ENCODE measurements around the gene GNLY.

GNLY gene

DNA sequence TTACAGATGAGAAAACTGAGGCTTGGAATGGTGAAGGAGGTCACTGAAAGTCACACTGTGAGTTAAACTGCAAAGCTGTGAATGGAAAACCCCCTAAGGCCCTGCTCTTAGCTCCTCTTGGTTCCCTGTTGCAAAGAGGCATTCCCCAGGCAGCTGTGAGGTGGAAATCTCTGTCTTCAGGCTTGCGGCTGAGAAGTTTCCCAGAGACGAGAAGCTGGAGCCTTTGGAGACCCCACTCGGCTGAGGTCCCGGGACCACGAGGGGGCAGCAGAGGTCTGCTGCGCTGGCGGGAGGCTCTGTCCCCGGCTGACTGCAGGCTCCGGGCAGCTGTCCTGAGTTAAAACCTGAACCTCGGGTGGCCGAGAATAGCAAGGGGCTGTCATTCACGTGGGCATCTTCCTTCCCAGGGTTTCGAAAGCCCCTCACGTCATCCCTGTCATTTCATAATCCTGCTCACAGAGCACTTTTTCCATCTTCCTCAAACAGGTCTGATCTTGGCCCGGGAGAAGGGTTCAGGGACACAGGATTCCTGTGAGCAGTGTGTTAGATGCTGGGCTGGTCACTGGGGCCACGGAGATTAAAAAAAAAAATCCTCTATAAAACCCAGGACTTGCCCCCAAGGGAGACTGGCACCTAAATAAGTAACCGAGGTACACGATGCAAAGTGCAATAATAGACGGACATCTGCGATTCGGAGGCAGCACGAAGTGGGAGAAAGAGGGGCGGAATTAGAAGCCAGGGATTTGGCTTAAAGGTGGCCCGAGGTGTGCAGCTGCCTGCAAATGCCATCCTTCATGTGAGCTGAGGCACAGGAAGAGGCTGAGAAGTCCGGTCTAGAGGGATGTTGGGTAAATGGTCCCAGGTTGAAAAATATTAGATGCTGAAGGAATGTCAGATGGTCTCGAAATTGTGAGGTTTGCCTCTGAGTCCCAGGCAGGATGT lies 35.0 kb downstream of the GNLY start:
- Histone ChIP-seq H3K9me3 (ENCODE audit: control insufficient read depth, insufficient read depth, low read length) (no peaks in the 10 kb centered on the region), H3K9ac (ENCODE audit: low read depth, low read length) (no peak overlapping the region), H3K36me3 (ENCODE audit: insufficient read depth, low read length) (no peaks in the 10 kb centered on the region), H3K4me1 (ENCODE audit: insufficient read depth, low read length) (no peaks in the 10 kb centered on the region)

DNA sequence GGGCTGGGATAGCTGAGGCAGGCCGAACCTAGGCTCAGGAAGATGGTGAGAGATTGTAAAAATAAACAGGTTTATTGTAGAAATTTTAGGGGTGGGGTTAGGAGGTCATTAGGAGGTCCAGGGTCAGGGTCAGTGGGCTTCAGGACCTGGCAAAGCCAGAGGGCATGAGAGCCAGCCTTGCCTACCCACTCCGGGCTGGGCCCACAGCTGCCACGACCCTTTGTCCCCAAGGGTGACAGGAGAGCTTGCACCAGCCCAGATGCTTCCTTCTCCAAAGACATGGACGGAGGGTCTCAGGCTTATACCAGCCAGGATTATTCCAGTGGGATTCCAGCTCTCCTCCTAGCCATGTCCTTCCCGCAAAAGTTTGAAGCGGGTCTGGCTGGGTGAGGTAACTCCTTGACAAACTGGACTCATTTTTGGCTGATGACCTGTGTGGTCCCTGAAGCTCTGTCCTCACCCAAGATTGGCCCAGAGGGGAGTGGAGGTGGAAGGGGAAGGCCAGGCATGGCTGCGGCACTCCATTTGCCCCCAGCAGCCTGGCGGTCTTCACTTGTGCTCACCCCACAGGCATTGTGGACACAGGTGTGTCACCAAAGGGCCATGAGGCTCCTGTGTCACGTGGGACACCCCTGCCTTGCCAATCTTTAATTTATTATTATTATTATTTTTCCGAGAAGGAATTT lies 35.8 kb downstream of the GNLY start:
- no peaks in the 10 kb centered on the region for H3K4me1 ChIP-seq (ENCODE audit: insufficient read depth, low read length)
- no peak overlapping the region for H3K9ac ChIP-seq (ENCODE audit: low read depth, low read length)
- no peaks in the 10 kb centered on the region for H3K36me3 ChIP-seq (ENCODE audit: insufficient read depth, low read length)
- no peaks in the 10 kb centered on the region for H3K9me3 ChIP-seq (ENCODE audit: control insufficient read depth, insufficient read depth, low read length)

DNA sequence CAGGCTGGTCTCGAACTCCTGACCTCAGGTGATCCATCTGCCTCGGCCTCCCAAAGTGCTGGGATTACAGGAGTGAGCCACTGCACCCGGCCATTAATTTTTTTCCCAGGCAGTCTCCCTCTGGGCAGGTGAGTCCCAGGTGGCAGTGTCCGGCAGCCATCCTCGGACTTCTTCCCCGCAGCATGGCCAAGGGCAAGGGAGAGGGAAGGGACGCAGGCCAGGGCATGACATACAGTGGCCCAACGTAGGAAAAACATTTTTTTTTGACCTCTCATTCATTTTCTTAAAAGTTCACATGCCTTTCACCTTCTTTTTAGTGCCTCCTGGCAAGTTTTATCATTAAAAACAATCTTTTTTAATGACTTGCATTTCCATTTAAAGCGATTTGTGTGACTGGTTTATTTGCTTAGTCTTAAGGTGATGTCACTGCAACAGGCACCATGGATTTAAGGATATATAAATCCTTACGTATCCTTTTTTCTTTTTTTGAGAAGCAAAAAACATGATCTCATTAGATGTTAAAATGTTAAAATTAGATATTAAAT lies 36.6 kb downstream of the GNLY start:
- H3K36me3 ChIP-seq (ENCODE audit: insufficient read depth, low read length) = no peaks in the 10 kb centered on the region
- H3K9me3 ChIP-seq (ENCODE audit: control insufficient read depth, insufficient read depth, low read length) = no peaks in the 10 kb centered on the region
- H3K9ac ChIP-seq (ENCODE audit: low read depth, low read length) = no peak overlapping the region
- H3K4me1 ChIP-seq (ENCODE audit: insufficient read depth, low read length) = no peaks in the 10 kb centered on the region

DNA sequence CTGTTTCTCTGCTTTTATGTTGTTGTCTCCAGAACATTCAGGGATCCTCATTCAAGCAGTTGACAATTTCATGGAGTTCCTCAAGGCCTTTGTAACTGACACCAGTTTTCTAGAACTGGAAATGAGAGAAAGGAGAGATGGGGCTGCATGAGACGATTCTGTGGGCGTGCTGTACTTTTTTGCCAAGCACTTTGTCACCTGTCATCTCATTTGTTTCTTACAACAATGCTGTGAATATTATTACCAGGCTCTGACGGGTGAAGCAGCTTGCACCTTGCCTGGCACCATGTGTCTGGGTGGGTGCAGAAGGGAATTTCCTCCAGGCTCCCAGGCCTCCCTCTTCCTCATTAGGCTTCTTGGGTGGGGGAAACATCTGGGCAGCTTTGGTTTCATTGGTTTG lies 37.4 kb downstream of the GNLY start:
- Histone ChIP-seq H3K9me3 (ENCODE audit: control insufficient read depth, insufficient read depth, low read length) (no peaks in the 10 kb centered on the region), H3K4me1 (ENCODE audit: insufficient read depth, low read length) (no peaks in the 10 kb centered on the region), H3K9ac (ENCODE audit: low read depth, low read length) (no peak overlapping the region), H3K36me3 (ENCODE audit: insufficient read depth, low read length) (no peaks in the 10 kb centered on the region)

DNA sequence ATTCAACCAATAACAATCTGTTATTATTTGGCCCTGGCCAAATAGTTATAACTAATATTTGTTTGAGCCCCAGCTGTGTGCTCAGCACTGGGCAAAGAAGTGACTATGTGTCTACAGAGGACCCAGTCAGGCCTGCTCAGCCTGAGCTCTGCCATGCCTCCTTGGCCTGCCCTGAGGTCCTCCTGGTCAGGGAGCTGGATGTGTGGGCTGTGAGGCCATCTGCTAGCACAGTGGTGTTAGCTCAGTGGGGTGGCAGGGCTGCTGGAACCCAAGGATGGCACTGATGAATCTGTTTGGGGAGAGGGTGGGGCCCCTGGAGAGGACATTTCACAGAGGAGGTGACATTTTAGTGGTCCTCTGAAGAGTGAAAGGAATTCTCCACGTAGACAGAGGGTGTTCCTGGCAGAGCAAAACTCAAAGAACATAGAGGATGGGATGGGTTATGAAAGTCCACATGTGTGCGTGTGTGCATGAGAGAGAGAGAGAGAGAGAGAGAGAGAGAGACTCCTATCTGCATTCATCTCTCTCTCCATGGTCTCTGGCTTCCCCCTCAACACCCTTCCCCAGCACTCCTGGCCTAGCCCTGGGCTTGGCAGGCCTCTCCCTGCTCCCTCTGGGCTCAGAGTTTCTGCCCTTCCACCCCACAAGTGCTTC lies 38.4 kb downstream of the GNLY start:
- H3K9ac ChIP-seq (ENCODE audit: low read depth, low read length) = no peak overlapping the region

DNA sequence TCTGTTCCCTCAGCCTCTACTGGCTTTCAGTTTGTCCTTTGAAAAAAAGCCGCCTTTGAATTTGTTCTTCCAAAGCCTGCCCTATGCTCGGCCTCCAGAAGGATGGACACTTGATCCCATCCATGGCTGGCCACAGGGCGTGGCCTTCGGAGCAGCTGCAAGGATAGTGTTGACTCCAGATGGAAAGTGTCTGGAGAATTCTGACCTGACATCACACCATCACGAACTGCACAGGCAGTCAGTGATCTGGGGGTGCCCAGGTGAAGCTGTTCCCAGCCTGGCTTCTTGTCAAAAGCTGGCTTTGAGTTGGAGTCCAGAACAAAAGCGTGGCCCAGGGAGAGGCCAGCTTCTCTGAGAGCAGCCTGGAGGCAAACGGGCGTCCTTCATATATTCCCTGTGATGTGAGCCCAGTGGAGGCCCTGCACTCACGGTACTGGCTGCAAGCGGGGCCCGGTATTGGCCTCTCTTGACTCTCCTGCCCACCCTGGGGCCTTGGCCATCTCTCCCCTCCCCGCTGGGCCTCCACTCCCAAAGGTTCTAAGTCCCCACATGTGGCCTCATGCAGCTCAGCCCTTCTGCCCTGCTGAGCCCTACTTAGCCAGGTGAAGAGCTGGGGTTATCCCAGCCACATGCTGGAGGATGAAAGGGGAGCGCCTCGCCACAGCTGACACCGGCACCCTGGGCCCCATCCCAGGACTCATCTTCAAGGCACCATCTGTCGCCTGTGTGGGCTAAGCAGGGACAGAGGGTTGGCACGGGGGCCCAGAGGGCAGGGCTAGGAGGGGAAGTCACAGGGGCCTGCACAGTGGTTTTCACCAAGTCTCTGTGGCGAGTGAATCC lies 39.2 kb downstream of the GNLY start:
- Histone ChIP-seq H3K9me3 (ENCODE audit: control insufficient read depth, insufficient read depth, low read length) (no peaks in the 10 kb centered on the region), H3K4me1 (ENCODE audit: insufficient read depth, low read length) (no peaks in the 10 kb centered on the region), H3K36me3 (ENCODE audit: insufficient read depth, low read length) (no peaks in the 10 kb centered on the region), H3K9ac (ENCODE audit: low read depth, low read length) (no peak overlapping the region)

More for the DNA sequence above, 38.4 kb downstream of the GNLY start:
- H3K4me1 ChIP-seq (ENCODE audit: insufficient read depth, low read length) = no peaks in the 10 kb centered on the region
- no peaks in the 10 kb centered on the region for H3K9me3 ChIP-seq (ENCODE audit: control insufficient read depth, insufficient read depth, low read length)
- no peaks in the 10 kb centered on the region for H3K36me3 ChIP-seq (ENCODE audit: insufficient read depth, low read length)

DNA sequence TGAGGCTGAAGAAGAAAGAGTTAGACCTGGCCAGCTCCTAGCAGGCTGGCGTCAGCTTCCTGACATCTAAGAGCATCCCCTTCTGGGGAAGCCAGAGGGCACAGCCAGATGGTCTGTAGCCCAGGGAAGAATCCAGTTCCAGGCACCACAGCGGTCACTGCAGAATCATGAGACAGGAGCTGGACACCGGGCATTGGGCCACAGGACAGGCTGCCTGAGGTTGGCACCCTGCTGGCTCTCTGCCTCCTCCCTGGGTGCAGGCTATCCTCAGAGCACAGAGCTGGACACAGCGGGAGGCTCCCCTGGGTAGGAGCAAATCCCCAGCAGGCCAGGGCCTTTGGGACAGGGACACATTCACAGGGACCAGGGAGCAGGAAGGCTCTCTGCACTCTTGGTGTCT lies 39.9 kb downstream of the GNLY start:
- Histone ChIP-seq H3K4me1 (ENCODE audit: insufficient read depth, low read length) (no peaks in the 10 kb centered on the region), H3K9me3 (ENCODE audit: control insufficient read depth, insufficient read depth, low read length) (no peaks in the 10 kb centered on the region), H3K36me3 (ENCODE audit: insufficient read depth, low read length) (no peaks in the 10 kb centered on the region), H3K9ac (ENCODE audit: low read depth, low read length) (no peak overlapping the region)

DNA sequence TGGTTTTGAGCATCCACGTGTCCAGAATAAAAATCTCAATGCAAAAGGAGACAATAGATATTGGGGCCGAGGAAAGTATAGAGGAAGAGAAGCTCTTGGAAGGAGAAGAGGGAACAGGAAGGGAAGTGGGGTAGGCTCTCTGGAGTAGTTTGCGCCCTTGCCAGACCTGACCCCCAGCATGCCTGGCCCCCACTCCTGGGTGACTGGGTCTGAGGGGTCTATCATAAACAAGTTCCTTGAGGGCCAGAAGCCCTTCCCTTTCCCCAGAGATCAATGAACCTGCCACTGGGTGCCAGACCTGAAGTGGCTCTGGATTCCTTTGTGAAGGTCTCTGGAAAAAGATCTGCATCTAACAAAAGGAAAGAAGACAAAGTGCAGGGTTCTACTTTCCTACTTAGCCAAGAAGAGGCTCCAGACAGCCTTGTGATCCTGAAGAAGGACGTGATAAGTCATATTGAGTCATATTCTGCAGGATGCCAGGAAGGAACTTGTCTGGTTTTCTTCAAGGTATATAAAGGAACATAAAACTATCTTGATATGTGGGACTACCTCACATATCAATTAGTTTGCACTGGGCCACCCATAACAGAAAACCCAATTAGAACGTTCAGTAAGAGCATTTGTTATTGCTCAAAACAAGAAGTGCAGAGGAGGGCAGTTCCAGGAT lies 40.9 kb downstream of the GNLY start:
- no peaks in the 10 kb centered on the region for H3K9me3 ChIP-seq (ENCODE audit: control insufficient read depth, insufficient read depth, low read length)
- H3K9ac ChIP-seq (ENCODE audit: low read depth, low read length) = no peak overlapping the region
- no peaks in the 10 kb centered on the region for H3K4me1 ChIP-seq (ENCODE audit: insufficient read depth, low read length)
- no peaks in the 10 kb centered on the region for H3K36me3 ChIP-seq (ENCODE audit: insufficient read depth, low read length)

DNA sequence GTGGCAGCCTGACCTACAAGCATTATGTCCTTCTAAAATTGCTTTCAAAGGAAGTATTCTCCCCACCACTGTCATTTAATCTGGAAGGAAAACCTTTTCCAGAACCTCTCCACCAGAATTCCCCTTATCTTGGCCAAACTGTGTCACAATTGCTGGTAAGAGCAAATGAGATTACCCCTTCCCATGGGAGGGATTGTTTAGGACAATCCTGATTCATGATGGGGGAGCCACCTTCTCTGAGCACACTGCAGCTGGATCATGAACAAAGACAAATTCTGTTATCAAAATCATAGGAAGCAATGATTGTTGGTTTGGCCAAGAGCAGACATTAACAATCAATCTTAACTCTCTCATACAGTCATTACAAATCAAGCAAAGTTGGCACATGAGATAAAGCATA lies 41.5 kb downstream of the GNLY start:
- H3K36me3 ChIP-seq (ENCODE audit: insufficient read depth, low read length) = no peaks in the 10 kb centered on the region
- no peaks in the 10 kb centered on the region for H3K9me3 ChIP-seq (ENCODE audit: control insufficient read depth, insufficient read depth, low read length)
- no peak overlapping the region for H3K9ac ChIP-seq (ENCODE audit: low read depth, low read length)
- no peaks in the 10 kb centered on the region for H3K4me1 ChIP-seq (ENCODE audit: insufficient read depth, low read length)

DNA sequence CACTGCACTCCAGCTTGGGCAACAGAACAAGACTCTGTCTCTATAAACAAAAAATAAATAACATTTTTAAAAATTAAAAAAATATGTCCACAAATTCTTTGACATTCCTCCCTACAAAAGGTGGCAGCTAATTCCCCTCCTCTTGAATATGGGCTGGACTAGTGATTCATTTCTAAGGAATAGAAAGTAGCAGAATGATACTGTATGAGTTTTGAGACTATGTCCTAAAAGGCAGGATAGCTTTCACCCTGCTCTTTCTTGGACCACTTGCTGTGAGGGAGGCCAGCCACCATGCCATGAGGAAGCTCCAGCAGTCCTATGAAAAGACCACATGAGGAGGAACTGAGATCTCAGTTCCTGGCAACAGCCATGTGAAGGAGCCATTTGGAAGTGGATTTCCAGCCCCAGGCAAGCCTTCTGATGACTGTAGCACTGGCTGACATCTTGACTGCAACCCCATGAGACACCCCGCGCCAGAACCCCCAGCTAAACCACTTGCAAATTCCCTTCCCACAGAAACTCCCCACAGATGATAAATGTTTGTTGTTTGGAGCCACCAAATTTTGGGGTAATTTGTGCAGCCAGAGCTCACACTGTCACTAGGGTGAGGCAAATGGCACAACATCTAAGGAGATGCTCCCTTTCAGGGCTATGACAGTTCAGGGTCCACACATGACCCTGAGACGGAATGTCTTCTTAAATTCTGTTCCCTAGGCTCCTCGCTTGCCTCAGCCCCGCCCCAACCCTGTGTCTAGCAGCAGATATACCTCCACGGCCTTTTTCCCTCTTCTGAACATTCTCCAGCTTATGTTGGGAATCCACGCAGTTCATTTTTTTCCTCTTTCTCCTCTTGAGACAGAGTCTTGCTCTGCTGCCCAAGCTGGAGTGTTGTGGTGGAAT lies 42.5 kb downstream of the GNLY start:
- no peaks in the 10 kb centered on the region for H3K9me3 ChIP-seq (ENCODE audit: control insufficient read depth, insufficient read depth, low read length)
- H3K9ac ChIP-seq (ENCODE audit: low read depth, low read length) = no peak overlapping the region
- H3K4me1 ChIP-seq (ENCODE audit: insufficient read depth, low read length) = peaks cover 3% of the 10 kb centered on the region; the same call in 1 of the 2 replicates
- H3K36me3 ChIP-seq (ENCODE audit: insufficient read depth, low read length) = no peaks in the 10 kb centered on the region

DNA sequence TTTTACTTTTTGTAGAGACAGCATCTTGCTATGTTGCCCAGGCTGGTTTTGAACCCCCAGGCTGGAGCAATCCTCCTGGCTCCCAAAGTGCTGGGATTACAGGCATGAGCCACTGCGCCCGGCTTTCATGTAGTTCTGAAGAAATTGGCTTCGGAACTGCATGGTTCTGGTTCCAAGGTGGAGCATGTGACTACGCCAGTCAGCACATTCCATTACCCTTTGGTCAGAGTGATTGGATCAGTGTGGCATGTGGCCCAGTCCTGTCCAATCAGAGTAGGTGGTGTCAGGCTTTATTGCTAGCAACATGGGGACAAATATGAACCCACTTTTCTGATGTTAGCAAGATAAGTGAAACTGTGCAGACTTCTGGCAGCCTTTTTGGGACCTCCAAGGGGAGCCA lies 43.3 kb downstream of the GNLY start:
- H3K9me3 ChIP-seq (ENCODE audit: control insufficient read depth, insufficient read depth, low read length) = no peaks in the 10 kb centered on the region
- H3K4me1 ChIP-seq (ENCODE audit: insufficient read depth, low read length) = peaks cover 10% of the 10 kb centered on the region; the same call in 1 of the 2 replicates
- H3K36me3 ChIP-seq (ENCODE audit: insufficient read depth, low read length) = no peaks in the 10 kb centered on the region
- H3K9ac ChIP-seq (ENCODE audit: low read depth, low read length) = no peak overlapping the region

DNA sequence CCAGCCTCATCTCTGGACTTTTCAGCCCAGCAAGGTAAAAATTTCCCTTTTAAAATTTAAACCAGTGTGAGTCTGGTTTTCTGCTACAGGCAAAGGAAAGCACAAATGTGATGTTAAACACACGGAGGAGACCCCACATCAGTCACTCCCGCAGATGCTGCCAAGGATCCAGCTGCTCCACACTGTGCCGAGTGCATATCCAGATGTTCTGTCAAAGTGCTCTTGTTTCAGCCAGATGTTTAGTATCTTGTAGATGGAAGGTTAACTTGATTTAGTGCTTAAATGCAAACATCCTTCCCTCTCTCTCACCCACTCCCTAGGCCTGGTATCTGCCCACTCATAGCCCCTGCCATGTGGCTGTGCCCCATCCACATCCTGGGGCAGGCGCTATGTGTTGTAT lies 43.8 kb downstream of the GNLY start:
- H3K4me1 ChIP-seq (ENCODE audit: insufficient read depth, low read length) = peaks cover 10% of the 10 kb centered on the region; the same call in 1 of the 2 replicates
- no peaks in the 10 kb centered on the region for H3K36me3 ChIP-seq (ENCODE audit: insufficient read depth, low read length)
- H3K9ac ChIP-seq (ENCODE audit: low read depth, low read length) = no peak overlapping the region
- no peaks in the 10 kb centered on the region for H3K9me3 ChIP-seq (ENCODE audit: control insufficient read depth, insufficient read depth, low read length)

Data from ES-I3 (cell line).